Sigmoid colon (tissue), 7 donors: Measurements from ENCODE around the gene ZNF691. TPM values are rescaled to one million over a fixed set of nuclear protein-coding genes. Genes with fewer than 3 reads are reported as not detected.
A peak's percentile ranks its signal among the peaks of the same experiment; 100 is the strongest.

ENCODE experiments used
- DNase-seq: peaks from one replicate; pipeline ENCODE4 v3.0.0-alpha.2; 2019
- H3K27ac ChIP-seq, 4 donors: fragments of 200-600 bp; sonication (generic); one replicate each; pipeline ENCODE4 v1.5.1; 2016 to 2019; ENCODE audit warnings: mild to moderate bottlenecking in 1 of 4
- H3K27me3 ChIP-seq, 3 donors: fragments of 200-600 bp; sonication (generic); one replicate each; pipeline ENCODE4 v1.5.1; 2019; ENCODE audit warnings: mild to moderate bottlenecking in 1 of 3
- H3K36me3 ChIP-seq, 4 donors: fragments of 200-600 bp; sonication (generic); one replicate each; pipeline ENCODE4 v1.5.1; 2016 to 2019
- H3K4me1 ChIP-seq, 4 donors: fragments of 200-600 bp; sonication (generic); one replicate each; pipeline ENCODE4 v1.5.1; 2017 to 2019
- H3K4me3 ChIP-seq, 4 donors: fragments of 200-600 bp; sonication (generic); one replicate each; pipeline ENCODE4 v1.5.1; 2017 to 2019; ENCODE audit warnings: mild to moderate bottlenecking in 2 of 4, moderate library complexity in 1 of 4
- H3K9me3 ChIP-seq, 4 donors: fragments of 200-600 bp in 3 of 4; sonication (generic) in 3 of 4; one replicate each; pipeline versions ENCODE4 v1.5.1 to v1.6.1; 2013 to 2019
- EP300 ChIP-seq, 4 donors: sonication (generic); formaldehyde crosslinking; IDR thresholded peaks; one replicate each; pipeline ENCODE4 v1.6.1; 2017; ENCODE audit warnings: antibody characterized with exemption in 4 of 4
- POLR2A ChIP-seq, 2 donors: fragments of 450-650 bp; IDR thresholded peaks; one replicate each; pipeline ENCODE4 v1.6.1; 2016; ENCODE audit warnings: antibody characterized with exemption in 2 of 2, mild to moderate bottlenecking in 2 of 2, moderate library complexity in 2 of 2
- POLR2AphosphoS5 ChIP-seq, 4 donors: sonication (generic); formaldehyde crosslinking; IDR thresholded peaks; one replicate each; pipeline ENCODE4 v1.6.1; 2017; ENCODE audit warnings: antibody characterized with exemption in 4 of 4
- WGBS, 2 donors: extraction: QIAGEN DNeasy Blood & Tissue Kit; methylation state at CpG; one replicate each; pipeline ENCODE4 v1.1.7; 2013; 5-methylcytosine and 5-hydroxymethylcytosine counted together
- intact Hi-C: fragments of 100-400 bp; cut with DNase I; formaldehyde crosslinking; loops from one replicate; pipeline ENCODE4 v1.15.1; 2023
- polyA plus RNA-seq, 3 donors: library from polyadenylated mRNA; stranded (reverse); fragments of 200-250 nt; gene quantifications; one replicate each; pipeline ENCODE4 v1.2.3, GENCODE V29; 2013
- total RNA-seq, 4 donors: library from RNA; depleted of rRNA; stranded (reverse); fragments of >200 nt; gene quantifications; one replicate each; pipeline ENCODE4 v1.1.0, GENCODE V29; 2016
- TF ChIP-seq, protein P1 (sequence below), 4 experiments: fragments of 450-650 bp in 3 of 4; fragments of 200-600 bp in 1 of 4; IDR thresholded peaks; one replicate each; pipeline ENCODE4 v1.5.1; 2016 to 2019; ENCODE audit warnings: antibody characterized with exemption in 4 of 4, mild to moderate bottlenecking in 3 of 4, moderate library complexity in 2 of 4
- donor health status: healthy with polysubstance abuse.
- donor health status: Bipolar disorder and iron deficiency.
- donor health status: healthy.

The ZNF691 gene
- total and polyA plus RNA-seq, 7 donors = 2.4 to 20.7 (median 8.3) TPM

- peaks cover 0 to 21% (median 14%) of the 10 kb centered on the region in 4 donors for H3K4me1 ChIP-seq
- H3K27ac ChIP-seq = peak within 1 kb of the TSS; percentile 96 to 98 (median 98)
- intact Hi-C loops = loop anchor here (1.0 to 2.0 kb wide), 3 partner anchors 29 to 108 kb away; partner anchors contain the start of genes C1orf50, P3H1 and ZNF691
- no peaks in the 10 kb centered on the region for H3K9me3 ChIP-seq
- H3K36me3 ChIP-seq = no peaks in the 10 kb centered on the region
- H3K27me3 ChIP-seq = no peaks in the 10 kb centered on the region
- 1% methylated on average over 66 of the region's 66 CpGs for WGBS, 2 donors
- TF ChIP-seq EP300 (IDR thresholded peaks at IDR 0.05) (no peak), POLR2AphosphoS5 (IDR thresholded peaks at IDR 0.05) (peak; percentile 7 to 72 (median 55)), POLR2A (IDR thresholded peaks at IDR 0.05) (no peak)
- TF ChIP-seq, protein P1, sequence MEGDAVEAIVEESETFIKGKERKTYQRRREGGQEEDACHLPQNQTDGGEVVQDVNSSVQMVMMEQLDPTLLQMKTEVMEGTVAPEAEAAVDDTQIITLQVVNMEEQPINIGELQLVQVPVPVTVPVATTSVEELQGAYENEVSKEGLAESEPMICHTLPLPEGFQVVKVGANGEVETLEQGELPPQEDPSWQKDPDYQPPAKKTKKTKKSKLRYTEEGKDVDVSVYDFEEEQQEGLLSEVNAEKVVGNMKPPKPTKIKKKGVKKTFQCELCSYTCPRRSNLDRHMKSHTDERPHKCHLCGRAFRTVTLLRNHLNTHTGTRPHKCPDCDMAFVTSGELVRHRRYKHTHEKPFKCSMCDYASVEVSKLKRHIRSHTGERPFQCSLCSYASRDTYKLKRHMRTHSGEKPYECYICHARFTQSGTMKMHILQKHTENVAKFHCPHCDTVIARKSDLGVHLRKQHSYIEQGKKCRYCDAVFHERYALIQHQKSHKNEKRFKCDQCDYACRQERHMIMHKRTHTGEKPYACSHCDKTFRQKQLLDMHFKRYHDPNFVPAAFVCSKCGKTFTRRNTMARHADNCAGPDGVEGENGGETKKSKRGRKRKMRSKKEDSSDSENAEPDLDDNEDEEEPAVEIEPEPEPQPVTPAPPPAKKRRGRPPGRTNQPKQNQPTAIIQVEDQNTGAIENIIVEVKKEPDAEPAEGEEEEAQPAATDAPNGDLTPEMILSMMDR (IDR thresholded peaks at IDR 0.05) = no peak
- DNase-seq = peak; percentile 95
- peak within 1 kb of the TSS; percentile 66 to 82 (median 77) for H3K4me3 ChIP-seq
Observed at GRCh38 chr1:42816585-42817439, 29.6 kb upstream of the ZNF691 start, which contains the start of the genes ERMAP and SVBP. Gene ERMAP (plus strand): TSS chr1:42817122. CDS start chr1:42830449, 13,327 bp downstream. Gene SVBP (minus strand): TSS chr1:42817397. CDS start chr1:42816544, 853 bp downstream.

- DNase-seq = no peak
- Histone ChIP-seq H3K36me3 (no peaks in the 10 kb centered on the region), H3K4me1 (peaks cover 0 to 24% (median 14%) of the 10 kb centered on the region in 4 donors), H3K27me3 (no peaks in the 10 kb centered on the region), H3K4me3 (peak overlapping the region; percentile 66 to 82 (median 77)), H3K9me3 (no peaks in the 10 kb centered on the region), H3K27ac (peak overlapping the region; percentile 96 to 98 (median 98))
- intact Hi-C loops = loop anchor here (1.0 to 2.0 kb wide), 2 partner anchors 29 to 107 kb away; partner anchors contain the start of gene ZNF691
- no peak for TF ChIP-seq POLR2AphosphoS5 (IDR thresholded peaks at IDR 0.05)
- TF ChIP-seq, protein P1 (IDR thresholded peaks at IDR 0.05) = no peak
- TF ChIP-seq EP300 (IDR thresholded peaks at IDR 0.05) = no peak
- no peak for TF ChIP-seq POLR2A (IDR thresholded peaks at IDR 0.05)
- WGBS, 2 donors = 1 to 2% methylated on average over 13 of the region's 13 CpGs
Observed at GRCh38 chr1:42817440-42817767, 29.0 kb upstream of the ZNF691 start.

DNA sequence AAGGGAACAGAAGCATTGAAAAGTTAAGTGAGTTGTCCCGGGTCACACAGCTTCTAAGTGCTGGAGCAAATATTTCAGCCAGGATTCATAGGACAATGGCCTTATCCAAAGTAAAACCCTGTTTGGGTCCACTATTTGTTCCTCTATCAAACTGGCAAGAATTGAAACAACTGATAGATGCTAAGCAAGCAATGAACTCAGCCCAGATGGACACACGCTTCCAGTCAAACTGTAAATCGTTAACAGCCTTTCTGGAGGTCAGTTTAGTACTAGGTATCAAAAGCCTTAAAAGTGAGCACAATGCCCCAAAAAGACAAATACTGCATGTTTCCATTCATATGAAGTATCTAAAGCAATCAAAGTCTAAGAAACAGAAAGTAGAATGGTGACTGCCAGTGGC, 28.4 kb upstream of the ZNF691 start:
- H3K27ac ChIP-seq = no peak overlapping the region

DNA sequence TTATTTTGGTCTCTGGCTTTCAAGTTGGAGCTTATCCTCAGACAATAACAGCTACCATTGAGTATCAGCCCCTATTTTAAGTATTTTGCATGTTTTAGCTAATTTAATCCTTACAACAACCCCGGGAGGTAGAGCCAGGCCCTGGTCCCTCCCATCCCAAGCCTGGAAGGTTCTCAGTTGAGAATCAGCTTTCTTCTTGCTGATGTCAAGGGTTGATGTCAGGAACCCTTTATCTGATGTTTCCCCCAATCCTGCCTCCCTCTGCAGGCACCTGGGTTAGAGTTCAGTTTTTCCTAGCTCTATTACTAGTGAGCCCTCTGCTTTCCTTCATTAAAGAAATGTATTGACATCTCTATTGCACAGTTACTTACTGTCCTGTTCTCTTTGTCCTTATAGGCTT, 25.6 kb upstream of the ZNF691 start:
- TF ChIP-seq POLR2AphosphoS5 (IDR thresholded peaks at IDR 0.05) (no peak), POLR2A (IDR thresholded peaks at IDR 0.05) (no peak), EP300 (IDR thresholded peaks at IDR 0.05) (no peak)
- TF ChIP-seq, protein P1 (IDR thresholded peaks at IDR 0.05) = no peak
- Histone ChIP-seq H3K27ac (no peak overlapping the region), H3K27me3 (no peaks in the 10 kb centered on the region), H3K36me3 (no peaks in the 10 kb centered on the region), H3K9me3 (no peaks in the 10 kb centered on the region), H3K4me1 (peaks cover 0 to 28% (median 15%) of the 10 kb centered on the region in 4 donors), H3K4me3 (no peak overlapping the region)
- no peak for DNase-seq
- WGBS, 2 donors = 81 to 87% methylated on average over 1 of the region's 1 CpG
- intact Hi-C loops = no loop called here

More for the DNA sequence above, 28.4 kb upstream of the ZNF691 start:
- Histone ChIP-seq H3K4me1 (peaks cover 0 to 30% (median 17%) of the 10 kb centered on the region in 4 donors), H3K27me3 (no peaks in the 10 kb centered on the region), H3K4me3 (peak overlapping the region in 3 of 4 donors; percentile 77 to 82 (median 77)), H3K9me3 (no peaks in the 10 kb centered on the region), H3K36me3 (no peaks in the 10 kb centered on the region)
- DNase-seq = no peak
- TF ChIP-seq, protein P1 (IDR thresholded peaks at IDR 0.05) = no peak
- no peak for TF ChIP-seq POLR2A (IDR thresholded peaks at IDR 0.05)
- no peak for TF ChIP-seq POLR2AphosphoS5 (IDR thresholded peaks at IDR 0.05)
- no peak for TF ChIP-seq EP300 (IDR thresholded peaks at IDR 0.05)
- 96 to 97% methylated on average over 3 of the region's 3 CpGs for WGBS, 2 donors
- intact Hi-C loops = loop anchor here (1.0 to 2.0 kb wide), 2 partner anchors 28 to 107 kb away; partner anchors contain the start of gene ZNF691
